Stomach (tissue), 9 donors: ENCODE measurements around the gene SNAPC2. TPM values are rescaled to one million over a fixed set of nuclear protein-coding genes. Genes with fewer than 3 reads are reported as not detected.

ENCODE experiments used
- DNase-seq, 2 donors: peaks; one replicate each; pipeline versions ENCODE4 v3.0.0 to v3.0.0-alpha.2; 2013 to 2019
- H3K27ac ChIP-seq, 5 donors: fragments of 200-600 bp in 4 of 5; sonication (generic) in 4 of 5; one replicate each; pipeline ENCODE4 v1.5.1; 2013 to 2019; ENCODE audit warnings: mild to moderate bottlenecking in 1 of 5, moderate library complexity in 1 of 5
- H3K27me3 ChIP-seq, 3 donors: fragments of 200-600 bp; sonication (generic); one replicate each; pipeline ENCODE4 v1.5.1; 2017 to 2019; ENCODE audit warnings: mixed run types in 1 of 3
- H3K36me3 ChIP-seq, 4 donors: fragments of 200-600 bp; sonication (generic); 1 replicate in 3 of 4; 2 replicates in 1 of 4; pipeline ENCODE4 v1.5.1; 2016 to 2019
- H3K4me1 ChIP-seq, 4 donors: fragments of 200-600 bp; sonication (generic); one replicate each; pipeline ENCODE4 v1.5.1; 2016 to 2019
- H3K4me3 ChIP-seq, 4 donors: fragments of 200-600 bp; sonication (generic) in 3 of 4; one replicate each; pipeline ENCODE4 v1.5.1; 2016 to 2019; ENCODE audit warnings: mild to moderate bottlenecking in 1 of 4
- H3K9me3 ChIP-seq, 4 donors: fragments of 200-600 bp; sonication (generic); one replicate each; pipeline ENCODE4 v1.5.1; 2016 to 2019
- EP300 ChIP-seq: sonication (generic); formaldehyde crosslinking; IDR thresholded peaks from one replicate; pipeline ENCODE4 v1.6.1; 2017; ENCODE audit warnings: antibody characterized with exemption
- POLR2A ChIP-seq, 4 donors: fragments of 450-650 bp; IDR thresholded peaks; one replicate each; pipeline ENCODE4 v1.6.1; 2016; ENCODE audit warnings: antibody characterized with exemption in 4 of 4, control low read depth in 2 of 4, mild to moderate bottlenecking in 1 of 4, moderate library complexity in 1 of 4
- POLR2AphosphoS5 ChIP-seq, 3 donors: sonication (generic); formaldehyde crosslinking; IDR thresholded peaks; one replicate each; pipeline ENCODE4 v1.6.1; 2016; ENCODE audit warnings: antibody characterized with exemption in 3 of 3
- WGBS, 5 donors: extraction: QIAGEN DNeasy Blood & Tissue Kit in 3 of 5; methylation state at CpG; one replicate each; pipeline versions ENCODE4 v1.1.5 to v1.1.7; 2013 to 2018; 5-methylcytosine and 5-hydroxymethylcytosine counted together
- intact Hi-C: fragments of 100-400 bp; cut with DNase I; formaldehyde crosslinking; loops from one replicate; pipeline ENCODE4 v1.15.1; 2023; ENCODE audit warnings: low total_unique reads
- polyA plus RNA-seq, 3 donors: library from polyadenylated mRNA; stranded (reverse); fragments of 200-250 nt; gene quantifications; one replicate each; pipeline ENCODE4 v1.2.3, GENCODE V29; 2013
- total RNA-seq, 5 donors: library from RNA; depleted of rRNA; stranded (reverse); fragments of >200 nt; gene quantifications; one replicate each; pipeline versions ENCODE4 v1.1.0 to v1.2.3, GENCODE V29; 2014 to 2016
- TF ChIP-seq, protein P1 (sequence below), 7 experiments: fragments of 450-650 bp in 4 of 7; fragments of 200-600 bp in 3 of 7; sonication (generic) in 3 of 7; IDR thresholded peaks; one replicate each; pipeline ENCODE4 v1.5.1; 2016 to 2019; ENCODE audit warnings: antibody characterized with exemption in 7 of 7, control low read depth in 2 of 7, mild to moderate bottlenecking in 1 of 7
- donor health status: healthy with polysubstance abuse.
- donor health status: Bipolar disorder and iron deficiency.
- donor health status: healthy.

The SNAPC2 gene
- total and polyA plus RNA-seq, 8 donors = 2.3 to 22.8 (median 14.9) TPM

DNA sequence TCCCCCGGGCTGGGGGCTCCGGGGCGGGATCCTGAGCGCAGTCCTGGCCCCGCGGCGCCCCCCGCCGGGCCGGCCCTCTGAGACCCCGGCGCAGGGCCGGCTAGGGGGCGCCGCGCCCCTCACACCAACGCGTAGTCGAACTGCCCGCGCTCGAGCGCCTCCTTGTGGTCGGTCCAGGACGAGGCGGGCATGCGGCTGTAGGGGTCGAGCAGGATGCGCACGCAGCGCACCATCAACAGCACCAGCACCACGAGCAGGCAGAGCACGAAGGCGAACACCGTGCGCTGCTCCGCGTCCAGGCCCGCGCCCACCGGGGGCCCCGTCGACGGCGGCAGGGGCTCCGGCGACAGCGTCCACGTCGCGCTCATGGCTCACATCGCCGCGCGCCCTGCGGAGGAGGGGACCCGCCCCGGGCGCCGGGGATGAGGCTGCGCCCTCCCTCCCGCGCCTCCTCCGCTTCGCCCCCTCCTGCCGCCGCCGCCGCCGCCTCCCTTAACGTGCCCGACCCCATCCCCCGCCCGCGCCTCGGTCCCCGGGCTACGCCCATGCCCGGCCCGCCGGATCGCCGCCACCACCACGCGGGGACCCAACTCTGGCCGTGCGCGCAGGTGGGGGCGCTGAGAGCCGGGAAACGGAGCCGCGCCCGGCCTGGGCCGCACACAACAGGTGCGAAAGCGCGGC, 5.2 kb downstream of the SNAPC2 start:
- H3K27me3 ChIP-seq = peaks cover 0 to 12% (median 9%) of the 10 kb centered on the region in 3 donors
- peak overlapping the region; percentile 53 to 61 (median 58) for H3K4me3 ChIP-seq
- no peaks in the 10 kb centered on the region for H3K9me3 ChIP-seq
- intact Hi-C loops = loop anchor here (10.0 kb wide), 1 partner anchor 71 kb away; no protein-coding TSS in a partner anchor
- peaks cover 13 to 25% (median 23%) of the 10 kb centered on the region in 4 donors for H3K36me3 ChIP-seq
- TF ChIP-seq EP300 = no peak
- no peak for TF ChIP-seq POLR2A (IDR thresholded peaks at IDR 0.05)
- TF ChIP-seq, protein P1, sequence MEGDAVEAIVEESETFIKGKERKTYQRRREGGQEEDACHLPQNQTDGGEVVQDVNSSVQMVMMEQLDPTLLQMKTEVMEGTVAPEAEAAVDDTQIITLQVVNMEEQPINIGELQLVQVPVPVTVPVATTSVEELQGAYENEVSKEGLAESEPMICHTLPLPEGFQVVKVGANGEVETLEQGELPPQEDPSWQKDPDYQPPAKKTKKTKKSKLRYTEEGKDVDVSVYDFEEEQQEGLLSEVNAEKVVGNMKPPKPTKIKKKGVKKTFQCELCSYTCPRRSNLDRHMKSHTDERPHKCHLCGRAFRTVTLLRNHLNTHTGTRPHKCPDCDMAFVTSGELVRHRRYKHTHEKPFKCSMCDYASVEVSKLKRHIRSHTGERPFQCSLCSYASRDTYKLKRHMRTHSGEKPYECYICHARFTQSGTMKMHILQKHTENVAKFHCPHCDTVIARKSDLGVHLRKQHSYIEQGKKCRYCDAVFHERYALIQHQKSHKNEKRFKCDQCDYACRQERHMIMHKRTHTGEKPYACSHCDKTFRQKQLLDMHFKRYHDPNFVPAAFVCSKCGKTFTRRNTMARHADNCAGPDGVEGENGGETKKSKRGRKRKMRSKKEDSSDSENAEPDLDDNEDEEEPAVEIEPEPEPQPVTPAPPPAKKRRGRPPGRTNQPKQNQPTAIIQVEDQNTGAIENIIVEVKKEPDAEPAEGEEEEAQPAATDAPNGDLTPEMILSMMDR (IDR thresholded peaks at IDR 0.05) = peak in 5 of 7 experiments; percentile 10 to 86 (median 73)
- WGBS, 5 donors = 0 to 1% (median 1%) methylated on average over 12 to 96 of the region's 98 CpGs
- peak; percentile 68 to 94 for DNase-seq
- H3K27ac ChIP-seq = peak overlapping the region in 2 of 5 donors; percentile 86 to 89
- H3K4me1 ChIP-seq = peaks cover 50 to 88% (median 66%) of the 10 kb centered on the region in 4 donors

DNA sequence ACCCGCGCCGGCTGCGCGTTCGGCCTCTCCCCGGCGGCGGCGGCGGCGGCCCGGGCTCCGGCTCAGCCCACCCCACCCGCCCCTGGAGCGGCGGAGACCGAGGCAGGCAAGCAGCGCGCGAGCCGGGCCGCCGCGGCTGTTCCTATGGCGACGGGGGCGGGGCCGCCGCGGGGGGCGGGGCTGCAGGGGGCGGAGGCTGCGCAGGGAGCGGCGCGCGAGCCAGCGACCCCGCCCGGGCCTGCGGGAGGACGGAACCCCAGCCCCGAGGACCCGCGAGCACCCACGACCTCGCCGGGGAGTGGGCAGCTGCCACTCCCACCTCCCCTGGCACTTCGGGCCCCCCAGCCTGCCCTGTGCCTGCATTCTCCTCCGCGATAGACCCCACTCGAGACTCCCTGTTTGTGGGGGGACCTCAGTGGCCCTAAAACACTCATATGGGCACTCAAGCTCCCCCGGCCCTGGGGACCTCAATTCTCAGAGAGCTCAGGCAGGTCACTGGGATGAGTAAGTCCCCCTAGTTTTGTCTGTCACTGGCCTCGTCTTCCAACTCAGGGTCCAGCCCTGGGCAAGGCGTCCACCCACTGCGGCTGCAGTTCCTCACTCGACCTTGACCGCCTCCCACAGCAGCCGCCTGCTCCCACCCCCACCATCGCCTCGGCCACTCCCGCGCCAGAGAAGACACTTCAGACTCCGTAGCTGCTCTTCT, 6.0 kb downstream of the SNAPC2 start, which contains the start of gene CTXN1:
Gene CTXN1, minus strand, starts transcription at position 115 of the 706 bp plus-strand sequence. CDS start 597 bp downstream, outside the sequence.
- intact Hi-C loops = loop anchor here (10.0 kb wide), 1 partner anchor 71 kb away; no protein-coding TSS in a partner anchor
- H3K4me3 ChIP-seq = peak within 1 kb of the TSS; percentile 53 to 61 (median 58)
- TF ChIP-seq POLR2AphosphoS5 (IDR thresholded peaks at IDR 0.05) = no peak
- peaks cover 0 to 12% (median 9%) of the 10 kb centered on the region in 3 donors for H3K27me3 ChIP-seq
- peaks cover 46 to 90% (median 66%) of the 10 kb centered on the region in 4 donors for H3K4me1 ChIP-seq
- H3K9me3 ChIP-seq = no peaks in the 10 kb centered on the region
- DNase-seq = peak; percentile 79 to 88
- peaks cover 19 to 33% (median 32%) of the 10 kb centered on the region in 4 donors for H3K36me3 ChIP-seq
- WGBS, 5 donors = 11 to 37% (median 30%) methylated on average over 12 to 58 of the region's 65 CpGs
- H3K27ac ChIP-seq = peak within 1 kb of the TSS in 3 of 5 donors; percentile 41 to 89 (median 86)

DNA sequence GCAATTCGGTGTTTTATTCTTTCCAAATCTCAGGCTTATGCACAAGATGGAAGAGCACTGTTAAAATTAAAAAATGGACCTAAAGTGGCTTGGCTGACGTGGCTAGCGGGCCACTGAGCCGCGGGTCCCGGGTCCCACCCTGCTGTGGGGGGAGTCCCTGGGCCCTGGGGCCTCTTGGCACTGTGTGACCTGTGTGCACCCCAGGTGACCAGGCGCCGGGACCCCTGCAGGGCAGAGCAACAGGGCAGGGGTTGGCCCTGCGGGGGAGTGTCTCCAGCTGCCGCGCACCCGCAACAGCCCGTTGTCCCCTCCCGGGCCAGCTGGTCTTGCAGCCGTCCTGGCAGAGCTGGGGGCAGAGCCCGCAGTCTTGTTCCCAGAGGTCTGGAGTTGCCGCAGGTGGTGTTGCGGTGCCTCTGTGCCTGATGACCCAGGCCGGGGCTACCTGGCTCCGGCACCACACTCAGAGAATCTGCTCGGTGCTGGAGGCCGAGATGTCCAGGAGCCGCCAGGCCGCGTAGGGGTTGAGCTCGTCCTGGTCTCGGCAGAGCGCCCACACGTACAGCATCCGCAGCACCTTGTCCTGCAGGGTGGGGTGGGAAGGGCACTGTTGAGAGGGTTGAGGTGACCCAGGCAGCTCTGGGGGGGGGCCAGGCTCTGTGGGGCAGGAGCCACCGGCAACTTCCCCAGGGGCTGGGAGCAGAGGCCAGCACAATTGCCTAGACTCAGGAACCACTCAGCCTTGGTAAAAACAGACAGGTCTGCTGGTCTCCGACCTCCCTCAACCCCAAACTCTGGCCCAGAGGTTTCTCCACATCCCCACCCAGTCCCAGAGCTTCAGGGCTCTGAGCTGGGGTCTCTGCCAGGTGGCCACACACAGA, 6.8 kb downstream of the SNAPC2 start:
- intact Hi-C loops = loop anchor here (10.0 kb wide), 1 partner anchor 72 kb away; no protein-coding TSS in a partner anchor

DNA sequence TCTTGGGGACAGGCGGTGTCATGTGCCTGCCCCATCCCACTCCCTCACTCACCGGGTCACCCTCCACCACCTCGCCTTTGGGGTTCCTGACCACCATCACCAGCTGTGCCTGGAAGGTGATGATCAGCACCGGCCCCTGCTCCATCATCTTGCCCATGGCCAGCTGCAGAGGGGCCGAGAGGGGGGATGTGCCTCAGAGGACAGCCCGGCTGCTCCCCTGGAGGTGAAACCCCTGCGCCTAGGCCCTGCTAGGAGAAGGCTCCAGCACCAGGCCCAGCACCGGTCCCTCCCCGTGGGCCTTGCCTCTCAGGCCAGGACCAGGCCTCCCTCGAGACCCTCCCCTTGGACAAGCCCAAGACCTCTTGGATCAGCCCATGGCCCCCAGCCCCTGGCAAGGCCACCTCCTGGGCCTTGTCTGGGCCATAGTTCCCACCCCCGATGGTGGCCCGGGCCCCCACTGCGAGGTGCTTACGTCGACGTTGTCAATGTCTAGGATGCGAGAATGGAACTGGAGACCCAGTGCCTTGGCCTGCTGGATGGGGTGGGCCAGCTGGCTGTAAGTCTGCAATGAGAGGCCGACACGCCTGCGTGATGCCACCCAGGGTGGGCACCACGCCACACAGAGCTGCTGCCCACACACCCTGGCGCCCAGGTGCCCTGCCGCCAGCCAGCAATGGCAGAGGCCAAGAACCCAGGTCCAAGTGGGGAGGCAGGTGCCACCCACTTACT, 7.6 kb downstream of the SNAPC2 start:
- Histone ChIP-seq H3K27ac (peak overlapping the region in 4 of 5 donors; percentile 57 to 89 (median 82)), H3K36me3 (peaks cover 23 to 39% (median 37%) of the 10 kb centered on the region in 4 donors), H3K9me3 (no peaks in the 10 kb centered on the region), H3K4me3 (no peak overlapping the region), H3K4me1 (peaks cover 33 to 86% (median 56%) of the 10 kb centered on the region in 4 donors), H3K27me3 (peaks cover 0 to 12% (median 9%) of the 10 kb centered on the region in 3 donors)
- WGBS, 5 donors = 88 to 93% (median 91%) methylated on average over 11 to 23 of the region's 23 CpGs
- intact Hi-C loops = loop anchor here (10.0 kb wide), 1 partner anchor 73 kb away; no protein-coding TSS in a partner anchor
- DNase-seq = peak in 1 of 2 donors; percentile 21
- no peak for TF ChIP-seq POLR2AphosphoS5 (IDR thresholded peaks at IDR 0.05)
- TF ChIP-seq, protein P1 (IDR thresholded peaks at IDR 0.05) = no peak
- no peak for TF ChIP-seq EP300
- TF ChIP-seq POLR2A (IDR thresholded peaks at IDR 0.05) = no peak

More for the DNA sequence above, 6.8 kb downstream of the SNAPC2 start:
- H3K36me3 ChIP-seq = peaks cover 23 to 39% (median 37%) of the 10 kb centered on the region in 4 donors
- H3K9me3 ChIP-seq = no peaks in the 10 kb centered on the region
- TF ChIP-seq EP300 = no peak
- H3K4me1 ChIP-seq = peaks cover 39 to 90% (median 62%) of the 10 kb centered on the region in 4 donors
- H3K27ac ChIP-seq = peak overlapping the region in 3 of 5 donors; percentile 77 to 89 (median 86)
- H3K4me3 ChIP-seq = peak overlapping the region in 2 of 4 donors; percentile 60 to 61
- WGBS, 5 donors = 75 to 86% (median 79%) methylated on average over 16 to 32 of the region's 32 CpGs
- peak in 1 of 2 donors; percentile 33 for DNase-seq
- peaks cover 0 to 12% (median 9%) of the 10 kb centered on the region in 3 donors for H3K27me3 ChIP-seq
